Left cardiac atrium (tissue), 4 donors: ENCODE measurements around the gene RMDN2. TPM values are rescaled to one million over a fixed set of nuclear protein-coding genes. Genes with fewer than 3 reads are reported as not detected.
"Not testable (repeated sequence)": the region's sequence is repeated elsewhere in the genome, so short reads cannot be mapped to it uniquely, and the experiment has no call there.

Experiments
- ATAC-seq, 2 donors: fragments of 200-7000 bp; cut with Tn5 transposase; one replicate each; pipeline ENCODE4 v1.9.1; 2020; ENCODE audit warnings: mild to moderate bottlenecking in 2 of 2, moderate library complexity in 2 of 2
- DNase-seq: peaks from one replicate; pipeline ENCODE4 v3.0.0-alpha.2; 2020
- intact Hi-C, 2 donors: fragments of 100-400 bp; cut with DNase I; formaldehyde crosslinking; loops; one replicate each; pipeline versions ENCODE4 v1.14.1 to v1.15.1; 2022 to 2023
- total RNA-seq, 2 donors: library from RNA; stranded (reverse); fragmentation: NEBNext Ultra II Directional; extraction: Animal tissue kit (Norgen Biotek cat#: 25700); gene quantifications; one replicate each; pipeline ENCODE4 v1.2.1, GENCODE V29; 2021
- donor health status: DM: no; HTN: yes; CAD: no.
- donor health status: DM: no; HTN: yes; CAD: no; lungs with severe emphysema.
- donor health status: DM: yes; HTN: yes; CAD: no.
- donor health status: Dilated cardiomyopathy.

Gene RMDN2
- total RNA-seq, 2 donors from 2014 or later, result 4.6 to 5.8 TPM

DNA sequence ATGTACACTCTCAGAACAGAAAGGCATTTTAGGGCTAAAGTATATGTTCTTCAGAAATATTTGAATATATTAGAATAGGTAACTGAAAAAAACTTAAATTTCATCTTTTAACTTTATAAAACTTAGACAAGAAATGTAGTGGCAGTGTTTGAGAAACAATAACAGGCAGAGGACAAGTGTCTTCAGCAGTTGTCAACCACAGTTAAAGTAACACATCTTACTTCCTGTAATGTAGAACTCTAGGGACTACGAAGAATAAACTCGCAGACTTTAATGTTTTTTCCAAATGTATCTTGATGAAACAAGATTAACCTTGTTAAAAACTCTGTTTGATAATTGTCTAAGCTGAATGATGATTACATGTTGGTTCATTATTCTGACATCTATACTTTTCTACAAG lies 50.7 kb downstream of the RMDN2 start:
- DNase-seq (no peak), ATAC-seq (no peak)
- intact Hi-C loops, result no loop called here

DNA sequence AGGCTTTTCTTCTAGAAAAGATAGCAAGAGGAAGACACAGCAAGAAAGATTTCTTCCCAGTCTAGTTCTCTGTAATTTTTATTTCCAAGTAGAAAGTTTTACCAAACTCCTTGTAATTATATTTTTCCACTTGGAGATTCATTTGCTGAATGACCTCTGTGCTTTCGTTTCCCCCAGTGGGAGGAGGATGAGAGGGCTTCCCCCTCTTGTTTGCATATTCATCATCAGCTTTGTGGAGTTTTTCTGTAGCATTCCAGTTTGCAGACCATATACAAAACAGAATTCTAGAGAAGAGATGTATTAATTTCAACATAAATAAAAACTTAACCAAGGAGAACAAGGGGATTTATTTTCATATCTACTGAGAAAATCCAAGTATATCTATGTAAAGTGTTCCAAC lies 51.3 kb downstream of the RMDN2 start:
- no peak for DNase-seq
- intact Hi-C loops, result no loop called here
- no peak for ATAC-seq

DNA sequence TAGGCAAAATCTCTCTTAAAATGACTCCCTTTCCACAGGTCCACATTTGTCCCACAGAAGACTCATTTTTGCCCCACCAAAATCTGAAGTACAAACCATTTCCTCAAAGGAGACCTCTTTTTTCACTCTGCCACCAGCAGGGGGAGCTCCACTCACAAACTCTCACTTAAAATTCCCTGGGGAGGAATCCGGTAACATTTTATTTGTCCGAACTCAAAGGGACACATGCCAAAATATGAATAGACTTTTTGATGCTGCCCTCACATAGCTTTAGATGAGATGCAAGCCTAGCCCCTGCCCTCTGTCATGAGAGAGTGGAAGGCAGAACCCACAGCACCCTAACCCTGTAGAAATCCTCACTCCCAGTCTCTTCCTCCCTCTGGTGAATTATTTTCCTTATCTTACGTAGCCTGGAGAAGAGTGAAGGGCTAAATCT lies 57.1 kb downstream of the RMDN2 start:
- ATAC-seq, result peak; percentile 23 to 34
- DNase-seq, result peak; percentile 80
- intact Hi-C loops, result loop anchor here (1.0 to 5.0 kb wide), 2 partner anchors 133 to 295 kb away; no protein-coding TSS in a partner anchor

- intact Hi-C loops, result loop anchor here (1.0 to 5.0 kb wide), 2 partner anchors 132 to 294 kb away; no protein-coding TSS in a partner anchor
- ATAC-seq (no peak), DNase-seq (no peak)
Observed at GRCh38 chr2:37982847-37983246, 57.8 kb downstream of the RMDN2 start.

DNA sequence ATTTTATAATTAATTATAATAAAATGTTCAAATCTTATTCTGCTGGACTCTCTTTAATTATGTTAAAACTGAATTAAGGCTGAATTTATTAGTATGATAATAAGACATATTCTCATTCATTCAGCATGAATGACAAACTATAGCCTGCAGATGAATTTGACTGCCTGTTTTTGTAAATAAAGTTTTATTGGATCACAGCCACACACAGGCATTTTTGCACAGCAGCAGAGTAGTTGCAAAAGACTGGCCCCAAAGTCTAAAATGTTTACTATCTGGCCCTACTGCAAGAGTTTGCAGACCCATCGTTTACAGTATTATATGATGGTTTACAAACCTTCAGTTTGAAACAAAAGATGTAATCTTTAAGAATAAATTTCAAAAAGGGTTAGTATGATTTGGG lies 58.6 kb downstream of the RMDN2 start:
- no peak for ATAC-seq
- intact Hi-C loops, result loop anchor here (5.0 kb wide), 1 partner anchor 294 kb away; no protein-coding TSS in a partner anchor
- DNase-seq, result no peak

- intact Hi-C loops, result loop anchor here (5.0 kb wide), 1 partner anchor 293 kb away; no protein-coding TSS in a partner anchor
- ATAC-seq (no peak), DNase-seq (no peak)
Observed at GRCh38 chr2:37984176-37984575, 59.1 kb downstream of the RMDN2 start.

DNA sequence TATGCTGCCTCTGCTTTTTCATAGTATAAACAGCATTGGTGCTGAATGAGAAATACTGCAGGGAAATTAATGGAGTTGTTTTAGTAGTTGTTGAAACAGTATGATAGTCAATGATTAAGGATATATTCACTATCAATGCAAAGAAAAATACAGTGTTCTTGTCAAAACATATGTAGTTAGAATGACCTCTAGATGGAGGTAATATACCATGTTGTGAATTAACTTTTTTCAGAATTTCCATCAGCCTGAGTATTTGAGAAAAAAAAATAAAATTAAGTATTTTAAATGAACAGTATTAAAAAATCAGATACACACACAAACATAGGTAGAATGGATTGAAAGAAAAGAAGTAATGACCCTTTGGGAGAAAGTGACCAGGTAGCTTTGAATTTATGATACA lies 59.5 kb downstream of the RMDN2 start:
- no peak for ATAC-seq
- intact Hi-C loops, result loop anchor here (5.0 kb wide), 1 partner anchor 293 kb away; no protein-coding TSS in a partner anchor
- DNase-seq, result no peak

DNA sequence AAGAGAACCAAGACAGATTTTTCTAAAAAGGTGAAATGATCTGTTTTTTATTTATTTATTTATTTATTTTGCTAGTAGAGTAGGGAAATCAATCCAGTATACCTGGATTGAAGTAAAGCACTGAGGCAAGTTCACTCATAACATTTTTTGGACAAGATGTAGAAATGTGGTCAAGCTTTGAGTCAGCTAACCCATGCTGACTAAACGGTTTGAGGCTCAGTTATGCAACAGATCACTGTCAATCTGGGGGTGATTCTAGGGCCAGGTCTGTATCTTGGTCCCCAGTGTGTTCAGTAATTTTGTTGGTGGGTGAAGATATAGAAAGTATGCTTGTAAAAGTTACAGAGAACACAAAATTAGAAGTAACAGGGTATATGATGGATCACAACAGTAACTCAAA lies 60.2 kb downstream of the RMDN2 start:
- ATAC-seq, result no peak
- intact Hi-C loops, result no loop called here

DNA sequence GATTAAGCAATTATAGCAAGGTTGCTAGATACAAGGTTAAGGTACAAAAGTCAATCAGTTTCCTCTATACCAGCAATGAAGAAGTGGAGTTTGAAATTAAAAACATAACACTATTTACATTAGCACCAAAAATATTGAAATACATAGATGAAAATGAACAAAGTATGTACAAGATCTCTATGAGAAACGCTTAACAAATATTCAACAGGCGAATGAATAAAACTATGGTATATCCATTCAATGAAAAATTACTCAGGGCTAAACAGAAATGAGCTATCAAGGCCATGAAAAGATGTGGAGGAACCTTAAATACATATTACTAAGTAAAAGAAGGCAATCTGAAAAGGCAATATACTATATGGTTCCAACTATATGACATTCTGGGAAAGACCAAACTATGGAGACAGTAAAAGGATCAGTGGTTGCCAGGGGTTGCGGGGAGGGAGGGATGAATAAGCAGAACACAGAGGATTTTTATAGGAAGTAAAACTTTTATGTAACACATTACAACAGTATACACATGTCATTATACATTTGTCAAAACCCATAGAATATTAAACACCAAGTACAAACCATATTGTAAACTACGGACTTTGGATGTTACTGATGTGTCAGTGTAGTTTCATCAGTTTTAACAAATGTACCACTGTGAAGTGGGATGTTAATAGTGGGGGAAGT lies 62.1 kb downstream of the RMDN2 start:
- DNase-seq (no peak), ATAC-seq (no peak)
- intact Hi-C loops, result no loop called here

More for the DNA sequence above, 60.2 kb downstream of the RMDN2 start:
- no peak for DNase-seq

GRCh38 chr2:37992601-37993000 lies 67.5 kb downstream of the RMDN2 start:
- DNase-seq, result no peak
- ATAC-seq, result no peak
- intact Hi-C loops, result no loop called here

DNA sequence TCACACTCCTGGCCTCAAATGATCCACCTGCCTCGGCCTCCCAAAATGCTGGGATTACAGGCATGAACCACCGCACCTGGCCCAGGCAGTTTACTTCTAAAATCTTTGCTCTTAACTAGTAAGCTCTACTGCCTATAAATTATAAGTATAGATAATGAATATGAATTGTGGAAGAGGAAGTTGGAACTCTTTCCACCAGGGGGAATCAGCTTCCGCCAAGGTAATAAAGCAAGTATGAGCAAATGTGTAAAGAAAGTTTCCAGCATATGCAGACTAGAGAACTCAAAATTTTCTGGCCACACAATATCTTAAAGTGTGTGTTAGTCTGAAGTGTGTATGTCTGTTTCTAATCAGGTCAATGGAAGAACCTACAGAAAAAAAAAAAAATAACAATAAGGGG lies 68.1 kb downstream of the RMDN2 start:
- ATAC-seq (no peak), DNase-seq (no peak)
- intact Hi-C loops, result no loop called here

DNA sequence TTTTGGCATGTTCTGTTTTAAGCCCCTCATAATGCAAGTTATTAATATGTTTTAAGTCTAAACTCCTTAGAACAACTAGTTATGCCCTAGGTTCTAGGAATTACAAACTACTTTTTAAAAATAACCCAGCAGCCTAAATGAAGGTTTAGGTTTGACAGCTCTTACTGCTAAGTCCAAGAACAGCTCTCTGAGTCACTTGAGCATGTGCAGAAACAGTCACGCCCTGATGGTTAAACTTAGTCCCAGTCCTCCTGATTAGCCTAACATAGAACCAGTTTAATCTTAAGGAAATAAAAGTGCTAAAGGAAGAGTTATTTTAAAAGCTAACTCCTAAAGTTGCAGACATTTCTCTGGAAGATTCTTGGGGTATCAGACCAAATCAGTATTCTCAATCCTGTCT lies 72.5 kb downstream of the RMDN2 start:
- no peak for ATAC-seq
- intact Hi-C loops, result no loop called here
- DNase-seq, result no peak

- DNase-seq, result no peak
- no peak for ATAC-seq
- intact Hi-C loops, result no loop called here
Observed at GRCh38 chr2:38000485-38001222, 75.6 kb downstream of the RMDN2 start.

GRCh38 chr2:38010187-38010586 lies 85.1 kb downstream of the RMDN2 start:
- intact Hi-C loops, DNase-seq, ATAC-seq: not testable (repeated sequence)

- ATAC-seq (no peak), DNase-seq (no peak)
- intact Hi-C loops, result no loop called here
Observed at GRCh38 chr2:38010995-38011394, 85.9 kb downstream of the RMDN2 start.

GRCh38 chr2:38013158-38013752 lies 88.2 kb downstream of the RMDN2 start:
- DNase-seq (no peak), ATAC-seq (no peak)
- intact Hi-C loops, result no loop called here

DNA sequence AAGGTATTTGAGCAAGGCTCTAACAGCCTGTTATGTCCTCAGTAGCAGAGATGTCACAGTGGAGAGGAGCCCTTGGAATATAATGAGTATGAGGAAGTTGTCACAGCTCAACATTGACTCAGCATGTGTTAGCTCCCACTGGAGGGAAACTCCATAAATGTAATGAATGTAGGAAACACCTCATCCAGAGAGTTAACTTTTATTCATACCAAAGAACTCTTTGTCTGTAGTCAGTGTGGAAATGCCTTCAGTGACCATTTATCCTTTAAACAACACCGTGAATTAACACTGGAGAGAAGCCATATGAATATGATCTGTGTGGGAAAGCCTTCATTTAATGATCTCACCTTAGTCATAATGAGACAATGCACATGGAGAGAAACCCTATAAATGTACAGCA lies 91.1 kb downstream of the RMDN2 start:
- DNase-seq, result no peak
- ATAC-seq, result no peak
- intact Hi-C loops, result no loop called here

DNA sequence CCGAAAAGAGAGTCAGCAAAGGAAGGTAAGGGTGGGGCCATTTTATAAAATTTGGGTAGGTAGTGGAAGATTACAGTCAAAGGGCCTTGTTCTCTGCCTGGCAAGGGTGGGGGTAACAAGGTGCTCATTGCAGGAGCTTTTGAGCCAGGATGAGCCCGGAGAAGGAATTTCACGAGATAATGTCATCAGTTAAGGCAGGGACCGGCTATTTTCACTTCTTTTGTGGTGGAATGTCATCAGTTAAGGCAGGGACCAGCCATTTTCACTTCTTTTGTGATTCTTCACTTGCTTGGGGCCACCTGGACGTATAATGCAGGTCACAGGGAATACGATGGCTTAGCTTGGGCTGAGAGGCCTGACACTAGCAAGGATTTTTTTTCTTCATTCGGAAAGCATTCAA lies 92.7 kb downstream of the RMDN2 start:
- ATAC-seq, result no peak
- no peak for DNase-seq
- intact Hi-C loops, result no loop called here

DNA sequence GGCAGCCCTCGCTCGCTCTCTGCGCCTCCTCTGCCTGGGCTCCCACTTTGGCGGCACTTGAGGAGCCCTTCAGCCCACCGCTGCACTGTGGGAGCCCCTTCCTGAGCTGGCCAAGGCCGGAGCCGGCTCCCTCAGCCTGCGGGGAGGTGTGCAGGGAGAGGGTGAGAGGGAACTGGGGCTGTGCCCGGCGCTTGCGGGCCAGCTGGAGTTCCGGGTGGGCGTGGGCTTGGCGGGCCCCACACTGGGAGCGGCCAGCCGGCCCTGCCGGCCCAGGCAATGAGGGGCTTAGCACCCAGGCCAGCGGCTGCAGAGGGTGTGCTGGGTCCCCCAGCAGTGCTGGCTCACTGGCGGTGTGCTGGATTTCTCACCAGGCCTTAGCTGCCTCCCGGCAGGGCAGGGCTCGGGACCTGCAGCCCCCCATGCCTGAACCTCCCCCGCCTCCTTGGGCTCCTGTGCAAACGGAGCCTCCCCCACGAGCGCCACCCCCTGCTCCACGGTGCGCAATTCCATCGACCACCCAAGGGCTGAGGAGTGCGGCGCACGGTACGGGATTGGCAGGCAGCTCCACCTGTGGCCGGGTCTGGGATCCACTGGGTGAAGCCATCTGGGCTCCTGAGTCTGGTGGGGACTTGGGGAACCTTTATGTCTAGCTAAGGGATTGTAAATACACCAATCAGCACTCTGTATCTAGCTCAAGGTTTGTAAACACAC lies 95.4 kb downstream of the RMDN2 start:
- DNase-seq, intact Hi-C loops, ATAC-seq: not testable (repeated sequence)

GRCh38 chr2:38021589-38021988 lies 96.5 kb downstream of the RMDN2 start:
- no peak for DNase-seq
- ATAC-seq, result no peak
- intact Hi-C loops, result no loop called here
